Posterior cingulate gyrus (tissue), 11 donors: ENCODE data around the gene SDS.

Experiments used
- DNase-seq, 10 donors: peaks; one replicate each; pipeline versions ENCODE4 v3.0.0 to v3.0.0-alpha.2; 2020 to 2021; ENCODE audit warnings: mixed read lengths in 3 of 10
- intact Hi-C: fragments of 100-400 bp; cut with DNase I; formaldehyde crosslinking; loops from one replicate; pipeline ENCODE4 v1.15.1; 2023

The SDS gene

GRCh38 chr12:113428482-113428881 is 24.8 kb upstream of the SDS start:
- DNase-seq: no peak
- intact Hi-C loops: loop anchor here (5.0 kb wide), 1 partner anchor 231 kb away; no protein-coding TSS in a partner anchor

- intact Hi-C loops: loop anchor here (5.0 kb wide), 1 partner anchor 231 kb away; no protein-coding TSS in a partner anchor
- DNase-seq: no peak
These were observed 24.2 kb upstream of the SDS start for GRCh38 chr12:113427882-113428281.

GRCh38 chr12:113425960-113426453 is 22.3 kb upstream of the SDS start:
- no peak for DNase-seq
- intact Hi-C loops: loop anchor here (1.0 to 5.0 kb wide), 2 partner anchors 114 to 229 kb away; no protein-coding TSS in a partner anchor

GRCh38 chr12:113424915-113425823 is 21.5 kb upstream of the SDS start:
- peak in 7 of 10 donors; percentile 32 to 92 (median 67) for DNase-seq
- intact Hi-C loops: loop anchor here (1.0 to 5.0 kb wide), 2 partner anchors 113 to 228 kb away; no protein-coding TSS in a partner anchor

GRCh38 chr12:113424456-113424855 is 20.8 kb upstream of the SDS start:
- intact Hi-C loops: no loop called here
- DNase-seq: no peak

- DNase-seq: no peak
- intact Hi-C loops: no loop called here
These were observed 19.4 kb upstream of the SDS start for GRCh38 chr12:113422886-113423669.

GRCh38 chr12:113422030-113422885 is 18.6 kb upstream of the SDS start, which contains the start of gene SDSL:
TSS of gene SDSL (plus strand) at chr12:113422380. CDS start at chr12:113427983, 5,603 bp downstream.
- intact Hi-C loops: no loop called here
- peak in 7 of 10 donors; percentile 29 to 92 (median 37) for DNase-seq

- intact Hi-C loops: no loop called here
- peak in 1 of 10 donors; percentile 74 for DNase-seq
These were observed 17.4 kb upstream of the SDS start for GRCh38 chr12:113420996-113421595.

- DNase-seq: peak in 2 of 10 donors; percentile 40 to 67
- intact Hi-C loops: no loop called here
These were observed 14.7 kb upstream of the SDS start for GRCh38 chr12:113418213-113418879.

- intact Hi-C loops: no loop called here
- DNase-seq: peak in 2 of 10 donors; percentile 9 to 72
These were observed 12.5 kb upstream of the SDS start for GRCh38 chr12:113416091-113416754.

- DNase-seq: peak in 1 of 10 donors; percentile 35
- intact Hi-C loops: no loop called here
These were observed 10.9 kb upstream of the SDS start for GRCh38 chr12:113414519-113415038.

GRCh38 chr12:113413488-113413939 is 9.8 kb upstream of the SDS start:
- intact Hi-C loops: no loop called here
- peak in 2 of 10 donors; percentile 25 to 57 for DNase-seq

GRCh38 chr12:113409462-113410124 is 5.9 kb upstream of the SDS start:
- DNase-seq: peak in 2 of 10 donors; percentile 49 to 83
- intact Hi-C loops: no loop called here

- intact Hi-C loops: no loop called here
- peak in 2 of 10 donors; percentile 39 to 53 for DNase-seq
These were observed 5.1 kb upstream of the SDS start for GRCh38 chr12:113408756-113409298.

- DNase-seq: peak in 2 of 10 donors; percentile 6 to 29
- intact Hi-C loops: no loop called here
These were observed 4.4 kb upstream of the SDS start for GRCh38 chr12:113407931-113408600.

- DNase-seq: peak in 2 of 10 donors; percentile 1 to 3
- intact Hi-C loops: no loop called here
These were observed 2.0 kb upstream of the SDS start for GRCh38 chr12:113405694-113406093.
